HG03045 (cell line): ENCODE measurements around the gene CNKSR3.

Experiments
- ATAC-seq: cut with Tn5 transposase; IDR thresholded peaks from one replicate; pipeline ENCODE4 v1.9.1; 2021; ENCODE audit warnings: mild to moderate bottlenecking, moderate library complexity; ENCODE audit not compliant: unreplicated experiment

Gene CNKSR3

DNA sequence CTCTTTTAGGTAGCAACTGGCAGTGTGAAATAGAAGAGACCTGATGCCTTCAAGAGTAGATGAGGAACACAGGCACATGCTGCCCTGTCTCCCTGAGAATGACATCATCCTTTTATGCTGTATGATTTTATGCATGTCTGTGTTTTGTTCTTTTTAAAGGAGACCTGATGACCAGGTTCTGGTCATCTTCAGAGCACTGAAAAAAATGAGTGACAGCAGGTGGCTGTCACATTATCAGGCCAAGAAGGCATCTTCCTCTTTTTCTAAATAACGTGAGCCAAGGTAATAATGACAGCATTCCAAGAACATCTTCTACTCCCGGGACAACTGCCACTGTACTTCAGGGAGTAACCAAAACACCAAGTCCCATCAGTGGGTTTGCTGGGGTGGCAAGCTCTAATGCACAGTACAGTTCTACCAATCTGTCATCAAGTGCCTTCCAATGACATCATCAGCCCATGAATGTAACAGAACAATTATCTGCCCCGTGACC is 28.9 kb downstream of the CNKSR3 start:
- no peak for ATAC-seq

DNA sequence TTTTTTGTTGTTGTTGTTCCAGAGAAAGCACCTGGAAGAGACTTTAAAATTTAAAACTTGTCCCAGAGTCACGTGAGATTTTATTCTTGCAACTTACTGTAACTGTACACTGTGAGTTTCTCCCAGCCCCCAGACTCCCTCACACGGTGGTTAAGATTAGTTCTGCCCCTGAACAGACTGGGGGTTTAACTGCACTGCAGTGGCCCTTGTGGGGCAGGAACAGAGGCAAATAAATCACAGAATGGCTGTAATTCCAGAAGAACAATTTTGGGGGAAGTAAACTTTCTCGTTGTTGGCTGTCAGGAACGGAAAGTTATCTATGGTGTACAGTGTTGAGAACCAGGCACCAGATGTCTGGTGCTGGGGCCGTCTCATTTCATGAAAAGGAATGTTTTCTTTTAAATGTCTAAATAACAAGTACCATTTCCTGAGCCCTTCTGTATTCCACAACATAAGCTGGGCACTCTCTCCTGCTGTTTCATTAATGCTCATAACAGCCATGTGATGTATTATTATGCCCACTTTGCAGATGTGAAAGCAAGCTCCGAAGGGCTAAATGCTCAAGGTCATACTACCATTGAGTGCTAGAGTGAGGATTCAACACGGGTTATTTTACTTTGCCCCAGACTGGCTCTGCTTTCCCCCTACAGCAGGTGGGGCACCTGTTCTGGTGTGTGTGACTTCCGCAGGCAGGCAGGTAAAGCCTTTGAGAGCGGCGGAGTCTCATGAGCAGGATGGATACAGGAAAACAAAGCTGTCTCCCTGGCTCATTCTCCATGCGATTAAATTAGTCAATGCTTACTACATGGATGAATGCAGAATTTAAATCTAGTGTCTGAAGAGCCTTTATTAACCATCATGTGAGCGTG is 30.5 kb downstream of the CNKSR3 start:
- ATAC-seq = no peak

DNA sequence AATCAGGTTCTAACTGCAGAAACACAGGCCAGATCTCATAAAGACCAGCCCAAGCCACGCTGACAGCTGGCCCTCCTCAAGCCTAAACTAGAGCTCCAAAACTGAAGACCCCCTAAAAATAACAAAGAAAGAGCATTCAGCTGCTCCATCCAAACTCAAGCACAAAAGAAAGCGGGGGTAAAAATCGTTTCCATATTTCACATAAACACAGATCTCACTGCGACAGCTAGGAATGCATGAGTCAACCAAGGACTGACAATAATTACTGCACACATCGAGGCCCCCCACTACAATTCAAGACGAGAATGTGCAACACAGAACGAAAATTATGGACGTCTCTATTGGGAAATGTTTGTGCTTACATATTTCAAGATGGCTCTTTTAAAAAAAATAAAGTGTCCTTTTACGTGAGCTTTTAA is 31.1 kb downstream of the CNKSR3 start:
- ATAC-seq = no peak

DNA sequence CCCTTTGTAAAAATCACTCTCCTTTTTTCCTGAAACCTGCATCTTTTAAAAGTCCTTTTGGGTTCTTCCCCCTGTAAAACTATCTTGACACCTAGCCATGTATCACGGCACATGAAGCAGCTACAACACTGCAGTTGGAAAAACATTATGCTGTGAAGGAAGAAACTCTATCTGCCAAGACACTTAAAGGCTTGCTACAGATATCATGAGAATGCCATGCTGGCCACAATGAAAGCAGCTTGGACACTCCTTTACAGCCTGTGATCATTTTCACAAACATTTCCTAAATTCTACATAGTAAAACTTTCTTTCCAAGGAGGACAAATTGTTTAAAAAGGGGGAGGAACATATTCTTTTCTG is 31.8 kb downstream of the CNKSR3 start:
- no peak for ATAC-seq

DNA sequence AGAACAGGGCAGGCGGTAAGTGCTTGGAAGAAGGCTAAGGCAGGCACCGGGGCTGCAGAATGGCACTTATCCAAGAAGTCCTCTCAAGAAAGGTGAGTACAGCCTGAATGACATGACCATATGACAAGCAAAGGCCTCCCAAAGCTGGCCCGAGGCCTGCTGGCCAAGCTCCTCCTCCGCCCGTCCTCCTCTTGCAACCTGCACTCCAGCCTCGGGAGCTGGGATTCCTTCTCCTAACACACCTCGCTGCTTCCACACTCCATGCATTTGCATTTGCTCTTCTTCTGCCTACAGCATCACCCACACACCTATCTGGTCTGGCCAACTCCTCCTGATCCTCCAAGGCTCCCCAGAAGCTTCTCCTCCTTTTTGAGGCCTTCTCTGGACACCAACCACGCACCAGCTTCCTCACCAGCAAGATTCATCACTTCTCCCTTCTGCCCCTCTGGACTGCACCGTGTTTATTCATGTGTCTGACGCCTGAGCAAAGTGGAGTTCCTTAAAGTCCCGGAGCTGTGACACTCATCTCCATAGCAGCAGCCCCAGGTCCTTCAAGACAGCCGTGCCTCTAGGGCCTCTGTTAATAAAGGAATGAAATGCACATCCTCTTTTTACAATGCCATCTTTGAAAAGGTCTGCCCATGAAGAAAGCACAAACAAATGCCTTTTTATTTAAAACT is 32.3 kb downstream of the CNKSR3 start:
- no peak for ATAC-seq

DNA sequence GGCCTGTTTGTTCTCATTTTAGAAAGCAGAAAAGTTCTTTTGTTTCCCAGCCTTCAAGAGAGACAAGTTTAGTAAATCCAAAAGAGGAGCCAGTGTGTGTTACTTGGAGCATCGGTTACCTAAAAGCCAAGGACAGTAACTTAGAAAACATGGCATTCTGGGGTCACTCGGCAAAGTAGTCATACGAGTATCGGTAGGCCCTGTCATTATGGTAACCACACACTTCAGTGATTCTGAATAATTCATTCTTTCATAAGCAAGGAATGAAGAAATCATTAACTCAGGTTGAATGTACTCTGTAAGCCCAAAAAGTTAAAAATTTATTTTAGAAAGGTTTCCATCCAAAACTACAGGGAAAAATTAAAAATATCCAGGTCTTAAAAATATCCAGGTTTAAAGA is 34.0 kb downstream of the CNKSR3 start:
- no peak for ATAC-seq

DNA sequence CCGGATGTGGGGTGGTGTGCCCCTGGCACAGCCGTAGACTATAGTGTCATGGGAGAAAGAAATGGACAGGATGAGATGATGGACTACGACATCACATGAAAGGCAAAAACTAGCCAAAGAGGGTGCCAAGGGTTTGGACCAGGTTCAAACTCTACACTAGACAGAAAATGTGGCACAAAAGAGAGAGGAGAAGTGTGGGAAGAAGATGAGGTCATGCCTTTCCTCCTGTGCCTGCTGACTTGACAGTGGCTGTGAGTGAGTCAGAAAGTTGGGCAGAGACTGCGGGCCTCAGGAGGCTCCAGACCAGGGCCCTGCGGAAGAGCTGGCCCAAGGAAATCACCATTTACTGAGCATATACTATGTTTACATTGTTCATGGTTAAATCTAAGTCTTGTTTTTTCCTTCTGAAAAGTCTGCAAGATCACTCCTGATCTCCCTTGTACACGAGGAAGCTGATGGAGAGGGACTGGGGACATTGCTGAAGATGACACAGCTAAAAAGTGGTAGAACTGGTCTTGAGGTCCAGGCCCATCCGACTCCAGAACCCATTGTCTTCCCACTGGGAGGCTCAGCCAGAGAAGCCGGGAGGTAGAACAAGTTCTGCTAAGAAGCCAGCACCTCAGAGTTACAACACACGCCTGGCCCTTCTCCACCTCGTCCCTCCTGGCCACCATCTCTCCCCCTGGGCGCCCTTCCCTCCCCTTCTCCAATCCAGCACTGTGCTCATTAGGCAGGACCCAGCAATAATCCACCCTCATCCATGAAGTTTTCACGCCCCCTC is 35.6 kb downstream of the CNKSR3 start:
- no peak for ATAC-seq

DNA sequence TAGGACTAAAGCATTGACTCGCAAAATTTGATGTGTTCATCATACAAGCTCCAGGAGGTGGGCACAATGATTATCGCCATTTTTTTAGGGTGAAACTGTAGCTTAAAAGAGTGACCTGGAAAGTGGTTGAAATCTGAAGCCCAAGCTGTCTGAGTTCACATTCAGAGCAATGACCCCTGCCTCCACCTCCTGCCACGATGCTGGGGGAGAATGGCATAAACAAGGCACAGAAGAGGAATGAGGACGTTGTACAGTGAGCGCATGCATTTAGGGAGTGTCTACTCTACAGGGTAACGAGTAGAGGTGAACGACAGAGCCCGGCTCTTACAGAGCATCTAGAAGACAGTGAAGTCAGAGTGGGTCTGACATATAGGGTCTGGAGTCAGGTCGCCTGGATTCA is 37.2 kb downstream of the CNKSR3 start:
- no peak for ATAC-seq

DNA sequence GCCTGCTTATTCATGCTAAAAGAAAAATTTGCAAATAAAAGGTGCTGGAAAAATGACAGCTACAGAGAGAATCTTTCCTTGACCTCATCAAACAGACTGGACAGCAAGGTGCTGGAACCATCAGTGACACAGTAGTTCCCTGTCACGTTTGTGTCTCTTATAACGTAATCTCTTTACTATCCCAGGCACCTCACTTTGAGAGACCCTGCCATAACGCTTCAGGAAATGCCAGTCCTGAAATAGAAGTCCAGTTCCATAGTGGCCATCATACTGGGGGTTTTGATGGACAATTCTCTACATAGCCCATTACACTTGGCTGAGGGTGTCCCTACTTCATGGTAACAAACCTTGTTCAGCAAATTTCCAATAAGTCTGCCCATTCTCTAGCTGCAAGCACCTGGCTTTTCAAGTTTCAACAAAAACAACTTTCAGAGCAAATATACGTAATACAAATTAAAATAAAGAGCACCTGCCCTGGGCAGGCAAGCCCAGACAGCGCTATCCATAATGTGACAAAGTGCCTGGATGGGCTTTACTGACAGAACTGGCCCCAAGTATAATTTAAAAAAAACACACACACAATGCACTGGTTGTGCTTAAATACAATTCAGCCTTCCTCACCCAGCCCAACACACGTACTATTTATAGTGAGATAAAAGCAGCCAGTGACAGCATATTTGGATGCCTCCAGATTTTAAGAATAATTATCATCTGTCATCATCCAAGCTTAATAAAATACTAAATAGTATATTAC is 38.7 kb downstream of the CNKSR3 start:
- no peak for ATAC-seq

DNA sequence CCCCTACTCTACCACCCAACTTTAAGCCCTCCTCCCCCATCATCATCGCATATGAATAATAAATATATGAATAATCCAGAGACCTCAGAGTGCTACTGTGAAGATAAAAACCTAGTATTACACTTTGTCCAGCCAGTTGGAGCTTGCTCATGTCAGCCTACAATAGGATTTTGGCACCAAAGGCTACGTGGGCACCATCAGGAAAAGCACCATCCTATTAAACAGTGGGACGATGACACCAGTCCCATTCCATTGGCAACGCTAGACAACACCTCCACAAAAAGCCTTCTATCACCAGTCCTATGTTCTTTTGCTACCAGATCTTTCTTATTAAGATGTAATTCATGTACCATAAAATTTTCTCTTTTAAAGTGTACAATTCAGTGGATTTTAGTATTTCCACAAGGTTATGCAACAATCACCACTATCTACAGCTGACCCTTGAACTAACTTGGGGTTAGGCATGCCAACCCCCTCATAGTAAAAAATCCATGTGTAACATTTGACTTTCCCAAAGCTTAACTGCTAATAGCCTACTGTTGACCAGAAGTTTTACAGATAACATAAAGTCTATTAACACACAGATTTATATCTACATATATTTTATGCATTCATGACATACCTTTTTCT is 41.1 kb downstream of the CNKSR3 start:
- ATAC-seq = no peak

DNA sequence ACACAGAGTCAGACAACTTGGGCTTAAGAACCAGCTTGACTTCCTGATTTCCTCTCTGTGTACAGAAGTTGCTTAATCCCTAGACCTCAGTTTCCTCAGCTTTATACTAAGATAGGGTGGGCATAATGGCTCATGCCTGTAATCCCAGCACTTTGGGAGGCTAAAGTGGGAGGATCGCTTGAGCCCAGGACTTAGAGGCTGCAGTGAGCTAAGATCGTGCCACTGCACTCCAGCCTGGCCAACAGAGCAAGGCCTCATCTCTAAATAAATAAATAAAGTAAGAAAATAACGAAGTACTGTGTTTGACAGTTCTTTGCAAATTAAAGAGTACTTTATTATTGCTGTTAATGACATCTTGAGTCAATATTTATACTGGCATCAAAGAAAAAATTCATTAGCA is 41.7 kb downstream of the CNKSR3 start:
- no peak for ATAC-seq

DNA sequence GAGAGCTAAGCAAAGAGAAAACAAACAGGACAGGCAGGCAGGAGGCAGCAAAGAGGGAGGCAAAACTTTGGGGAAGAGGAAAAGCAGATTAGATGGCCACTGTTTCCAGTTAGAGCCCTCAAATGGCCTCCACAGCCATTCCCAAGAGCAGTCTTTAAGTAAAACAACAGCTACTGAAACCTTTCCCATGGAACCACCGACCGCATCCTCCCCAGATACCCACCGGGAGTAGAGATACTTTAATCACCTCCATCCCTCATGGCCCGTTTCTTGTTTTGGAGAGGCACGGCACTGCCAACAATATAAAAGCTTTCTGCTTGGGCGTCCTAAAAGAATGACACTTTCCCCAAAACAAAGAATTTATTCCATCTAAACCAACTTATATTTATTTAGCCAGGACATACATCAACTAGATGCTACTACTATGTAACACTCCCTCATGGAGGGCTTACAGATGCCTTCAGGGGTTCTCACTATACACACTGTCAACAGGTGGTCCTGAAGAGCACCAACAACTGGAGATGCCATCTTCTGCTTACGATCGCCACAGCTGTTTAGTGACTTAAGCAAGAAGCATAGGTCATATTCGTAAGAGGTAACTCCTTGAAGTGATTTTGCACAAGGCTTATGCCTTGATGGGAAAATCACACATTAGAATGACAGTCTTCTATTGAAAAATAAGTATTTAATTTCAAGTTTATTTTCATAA is 43.4 kb downstream of the CNKSR3 start:
- no peak for ATAC-seq

DNA sequence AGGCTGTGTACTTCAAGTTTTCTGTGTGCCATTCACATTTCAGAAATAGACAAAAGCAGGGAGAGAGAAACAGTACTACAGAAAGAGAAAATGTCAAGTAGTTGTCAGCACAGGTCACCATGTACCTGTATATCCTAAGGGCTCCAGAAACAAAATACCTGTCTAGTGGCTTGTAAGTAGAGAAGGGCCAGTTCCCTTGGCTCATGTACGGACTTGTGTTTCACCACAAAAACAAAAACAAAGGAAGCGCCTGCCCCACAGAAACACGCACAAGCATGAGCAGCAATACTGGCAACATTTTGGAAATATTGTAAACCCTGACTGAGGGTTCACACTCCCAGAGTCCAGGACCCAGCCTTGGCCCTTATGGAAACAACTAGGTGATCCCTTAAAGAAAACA is 44.3 kb downstream of the CNKSR3 start:
- no peak for ATAC-seq

DNA sequence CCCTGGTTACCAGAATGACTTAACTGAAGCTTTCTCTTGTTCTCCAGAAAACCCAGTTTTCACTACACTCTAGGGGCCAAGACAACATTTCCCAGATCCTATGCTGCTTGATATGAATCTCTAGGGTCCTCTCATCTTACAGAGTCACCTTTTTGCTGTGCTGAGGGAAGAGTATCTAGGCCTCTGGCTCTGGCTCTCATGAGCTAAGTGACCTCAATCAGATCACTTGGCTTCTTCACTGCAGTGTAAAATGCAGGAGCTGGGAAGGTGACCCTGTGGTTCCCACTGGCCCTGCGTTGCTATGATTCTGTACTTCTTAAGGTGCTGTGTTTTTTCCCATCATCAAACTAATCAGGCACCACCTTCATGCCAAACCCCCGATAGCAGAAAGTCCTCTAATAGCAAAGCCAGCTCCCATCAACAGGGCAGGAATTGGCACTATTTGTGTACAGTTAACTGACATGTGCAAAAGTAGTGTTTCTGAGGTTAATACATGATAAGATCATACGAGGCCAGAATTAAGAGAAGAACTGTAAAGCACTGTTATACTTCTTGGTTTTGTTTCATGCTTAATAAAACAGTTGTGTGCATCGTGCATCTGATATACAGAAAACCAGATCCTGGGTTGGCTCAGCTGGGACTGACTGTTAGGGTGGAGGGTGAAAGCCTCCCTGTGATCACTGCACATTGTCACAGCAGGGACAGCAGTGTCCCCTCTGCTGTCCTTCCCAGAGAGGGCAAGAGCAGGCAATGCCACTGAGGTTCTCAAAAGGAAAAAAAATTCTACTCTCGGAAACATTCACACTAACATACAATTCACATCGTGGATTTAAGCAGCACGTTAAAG is 46.7 kb downstream of the CNKSR3 start:
- ATAC-seq = no peak

DNA sequence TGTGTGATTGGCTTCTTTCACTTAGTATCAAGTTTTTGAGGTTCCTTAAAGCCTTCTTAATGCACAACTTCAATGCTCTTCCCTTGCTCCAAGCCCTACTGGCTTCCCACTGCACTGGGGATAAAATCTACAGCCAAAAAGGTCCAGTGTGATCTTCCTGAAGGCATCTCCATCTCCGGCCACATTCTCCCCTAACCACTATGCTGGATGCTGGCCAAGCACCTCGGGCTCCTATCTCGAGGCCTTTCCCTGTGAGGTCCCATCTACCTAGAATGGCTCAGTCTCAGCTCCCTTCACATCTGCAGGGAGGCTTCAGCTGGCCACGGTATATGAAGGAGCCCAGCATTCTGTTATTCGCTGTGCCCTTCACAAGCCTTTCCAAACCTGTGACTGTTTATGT is 48.1 kb downstream of the CNKSR3 start:
- no peak for ATAC-seq

DNA sequence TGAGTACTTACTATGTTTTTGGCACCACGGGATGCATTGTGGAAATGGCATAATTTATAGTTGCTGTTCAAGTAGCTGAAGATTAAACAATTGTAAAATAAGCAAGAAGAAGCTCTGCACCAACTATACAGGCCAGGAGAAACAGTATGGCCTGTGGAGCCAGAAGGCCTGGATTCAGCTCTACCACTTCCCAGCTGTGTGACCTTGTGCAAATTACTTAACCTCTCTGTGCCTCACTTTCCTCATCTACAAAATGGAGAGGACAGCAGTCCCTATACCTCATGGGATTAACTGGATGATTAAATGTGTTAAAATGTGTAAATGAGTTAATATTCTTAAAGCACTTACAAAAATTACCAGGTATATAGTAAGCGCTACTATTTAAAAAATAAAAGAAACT is 49.1 kb downstream of the CNKSR3 start:
- ATAC-seq = no peak

DNA sequence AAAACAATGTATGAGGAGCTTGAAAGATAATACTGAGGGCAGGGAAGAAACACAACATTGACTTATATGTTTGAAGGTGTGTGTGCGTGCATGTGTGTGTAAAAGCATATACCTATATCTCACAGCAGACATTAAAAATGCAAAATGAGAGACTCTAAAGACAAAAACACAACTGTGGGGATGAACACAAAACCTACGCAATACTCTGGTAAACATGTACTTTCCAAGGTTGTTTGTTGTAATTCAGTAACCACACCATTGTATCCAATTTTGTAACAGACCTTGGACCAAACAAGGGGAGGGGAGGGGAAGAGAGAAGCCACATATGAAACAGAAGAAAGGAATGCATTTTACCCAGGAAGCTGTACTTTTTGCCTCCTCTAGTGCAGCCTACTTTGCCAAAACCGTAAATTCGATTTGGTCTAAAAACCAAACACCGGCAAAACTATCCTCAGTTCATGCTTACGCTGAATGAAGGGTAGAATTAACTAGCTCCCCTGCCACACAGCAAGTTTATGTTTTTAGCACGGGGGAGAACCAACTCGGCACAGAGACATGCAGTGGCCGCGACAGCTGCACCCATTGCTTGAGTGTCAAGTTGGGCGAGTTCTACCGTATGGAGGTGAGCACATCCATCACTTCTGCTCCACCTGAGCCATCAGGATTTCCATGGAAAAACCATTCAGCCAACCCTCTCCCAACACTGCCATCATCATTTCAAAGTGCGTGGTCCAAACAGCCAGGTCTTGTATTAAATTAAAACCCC is 50.0 kb downstream of the CNKSR3 start:
- ATAC-seq = no peak

DNA sequence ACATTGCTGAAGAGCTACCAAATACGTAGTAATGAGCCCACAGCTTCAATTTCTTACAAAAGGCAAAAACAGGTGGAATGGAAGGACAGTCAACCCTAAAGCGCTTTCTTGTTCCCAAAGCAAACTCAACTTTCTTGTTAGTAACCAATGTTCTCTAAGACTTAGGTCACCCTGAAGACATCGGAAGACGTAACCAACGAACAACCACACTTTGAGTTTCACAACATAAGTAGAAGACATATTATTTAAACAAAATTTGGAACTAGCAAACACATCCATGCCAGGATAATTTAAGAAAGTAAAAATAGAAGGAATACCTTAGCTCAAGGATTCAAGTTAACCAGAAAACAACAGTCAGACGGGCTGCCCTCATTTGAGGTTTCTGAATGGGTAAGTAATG is 51.0 kb downstream of the CNKSR3 start:
- ATAC-seq = no peak
